Lung (tissue), 12 donors: ENCODE measurements around the gene EPN2. TPM values are rescaled to one million over a fixed set of nuclear protein-coding genes. Genes with fewer than 3 reads are reported as not detected.
A peak's percentile ranks its signal among the peaks of the same experiment; 100 is the strongest.

ENCODE experiments used
- ATAC-seq: fragments of 200-7000 bp; cut with Tn5 transposase; one replicate; pipeline ENCODE4 v1.9.1; 2020; ENCODE audit warnings: moderate number of reproducible peaks; ENCODE audit not compliant: insufficient read depth, low FRiP score
- DNase-seq, 3 donors: peaks; one replicate each; pipeline ENCODE4 v3.0.0-alpha.2; 2013 to 2017
- H3K27ac ChIP-seq, 2 donors: one replicate each; pipeline ENCODE4 v1.5.1; 2013; ENCODE audit warnings: mild to moderate bottlenecking in 2 of 2, moderate library complexity in 2 of 2, control low read depth in 1 of 2, inconsistent platforms in 1 of 2, low read depth in 1 of 2, low read length in 1 of 2
- H3K27me3 ChIP-seq, 3 donors: one replicate each; pipeline ENCODE4 v1.5.1; 2013; ENCODE audit warnings: low read length in 2 of 3; ENCODE audit not compliant: control insufficient read depth in 3 of 3, insufficient read depth in 3 of 3
- H3K36me3 ChIP-seq, 4 donors: one replicate each; pipeline ENCODE4 v1.5.1; 2013; ENCODE audit warnings: low read length in 4 of 4, mild to moderate bottlenecking in 1 of 4, moderate library complexity in 1 of 4; ENCODE audit not compliant: control insufficient read depth in 4 of 4, insufficient read depth in 4 of 4
- H3K4me1 ChIP-seq, 5 donors: one replicate each; pipeline ENCODE4 v1.5.1; 2013; ENCODE audit warnings: low read length in 5 of 5, mild to moderate bottlenecking in 2 of 5, moderate library complexity in 1 of 5; ENCODE audit not compliant: control insufficient read depth in 5 of 5, insufficient read depth in 5 of 5
- H3K4me3 ChIP-seq: one replicate; pipeline ENCODE4 v1.5.1; 2013; ENCODE audit warnings: mild to moderate bottlenecking, control low read depth, moderate library complexity
- H3K9ac ChIP-seq, 2 donors: one replicate each; pipeline ENCODE4 v1.5.1; 2013; ENCODE audit warnings: low read length in 2 of 2, control low read depth in 1 of 2; ENCODE audit not compliant: insufficient read depth in 1 of 2
- H3K9me3 ChIP-seq, 4 donors: one replicate each; pipeline ENCODE4 v1.5.1; 2013; ENCODE audit warnings: low read length in 3 of 4, mild to moderate bottlenecking in 1 of 4, moderate library complexity in 1 of 4; ENCODE audit not compliant: control insufficient read depth in 4 of 4, insufficient read depth in 3 of 4
- WGBS, 2 donors: extraction: QIAGEN DNeasy Blood & Tissue Kit; methylation state at CpG; one replicate each; pipeline ENCODE4 v1.1.7; 2013; 5-methylcytosine and 5-hydroxymethylcytosine counted together
- polyA plus RNA-seq, 2 donors: library from polyadenylated mRNA; stranded (reverse); fragments of 200-250 nt; gene quantifications; one replicate each; pipeline ENCODE4 v1.2.1, GENCODE V29; 2013
- total RNA-seq, 2 donors: library from RNA; depleted of rRNA in 1 of 2; stranded (reverse); fragments of >200 nt in 1 of 2; gene quantifications; one replicate each; pipeline ENCODE4 v1.2.1, GENCODE V29; 2014 to 2021
- TF ChIP-seq, protein P1 (sequence below): IDR thresholded peaks from 2 replicates; pipeline ENCODE4 v1.5.1; 2012; ENCODE audit warnings: mild to moderate bottlenecking; ENCODE audit errors: control extremely low read depth, extremely low read depth
- donor health status: control.
- donor health status: control.
- donor health status: Bipolar disorder and iron deficiency.
- donor health status: healthy.
- donor health status: DM: yes; HTN: yes; CAD: no.

The EPN2 gene
- total and polyA plus RNA-seq, 4 donors = 16.7 to 73.7 (median 37.4) TPM

DNA sequence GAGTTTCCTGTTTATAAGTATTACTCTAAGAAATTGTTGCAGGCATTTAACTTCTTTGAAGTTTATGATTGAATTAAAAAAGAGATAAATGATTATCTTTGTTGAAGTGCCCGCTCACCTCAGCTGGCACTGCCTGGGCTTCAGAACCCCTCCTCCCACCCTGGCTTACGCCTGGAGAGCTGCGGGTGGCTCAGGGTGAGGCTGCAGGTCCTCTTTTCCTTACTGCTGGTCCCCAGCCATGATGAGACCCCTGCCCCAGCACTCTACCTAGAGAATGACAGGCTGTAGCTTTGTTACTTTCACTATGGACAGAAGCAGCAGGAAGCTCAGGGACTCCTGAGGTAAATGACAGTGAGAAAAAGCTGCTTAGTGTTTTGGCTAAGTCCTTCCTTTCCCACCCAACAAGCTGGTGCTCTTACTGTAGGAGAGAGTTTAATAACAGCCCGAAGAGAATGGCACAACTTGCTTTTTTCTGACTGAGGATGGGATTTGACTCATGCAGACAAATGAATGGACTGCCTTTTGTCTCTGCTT is 62.1 kb downstream of the EPN2 start:
- peak overlapping the region in 1 of 2 donors; percentile 46 for H3K27ac ChIP-seq
- H3K27me3 ChIP-seq = no peaks in the 10 kb centered on the region
- WGBS, 2 donors = 67 to 75% methylated on average over 4 of the region's 4 CpGs
- ATAC-seq = no peak
- H3K4me3 ChIP-seq = no peak overlapping the region
- TF ChIP-seq, protein P1, sequence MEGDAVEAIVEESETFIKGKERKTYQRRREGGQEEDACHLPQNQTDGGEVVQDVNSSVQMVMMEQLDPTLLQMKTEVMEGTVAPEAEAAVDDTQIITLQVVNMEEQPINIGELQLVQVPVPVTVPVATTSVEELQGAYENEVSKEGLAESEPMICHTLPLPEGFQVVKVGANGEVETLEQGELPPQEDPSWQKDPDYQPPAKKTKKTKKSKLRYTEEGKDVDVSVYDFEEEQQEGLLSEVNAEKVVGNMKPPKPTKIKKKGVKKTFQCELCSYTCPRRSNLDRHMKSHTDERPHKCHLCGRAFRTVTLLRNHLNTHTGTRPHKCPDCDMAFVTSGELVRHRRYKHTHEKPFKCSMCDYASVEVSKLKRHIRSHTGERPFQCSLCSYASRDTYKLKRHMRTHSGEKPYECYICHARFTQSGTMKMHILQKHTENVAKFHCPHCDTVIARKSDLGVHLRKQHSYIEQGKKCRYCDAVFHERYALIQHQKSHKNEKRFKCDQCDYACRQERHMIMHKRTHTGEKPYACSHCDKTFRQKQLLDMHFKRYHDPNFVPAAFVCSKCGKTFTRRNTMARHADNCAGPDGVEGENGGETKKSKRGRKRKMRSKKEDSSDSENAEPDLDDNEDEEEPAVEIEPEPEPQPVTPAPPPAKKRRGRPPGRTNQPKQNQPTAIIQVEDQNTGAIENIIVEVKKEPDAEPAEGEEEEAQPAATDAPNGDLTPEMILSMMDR = no peak
- H3K9ac ChIP-seq = no peak overlapping the region
- H3K4me1 ChIP-seq = peaks cover 0 to 28% (median 12%) of the 10 kb centered on the region in 5 donors
- no peak for DNase-seq
- H3K36me3 ChIP-seq = peaks cover 0 to 9% (median 2%) of the 10 kb centered on the region in 4 donors
- H3K9me3 ChIP-seq = no peaks in the 10 kb centered on the region

DNA sequence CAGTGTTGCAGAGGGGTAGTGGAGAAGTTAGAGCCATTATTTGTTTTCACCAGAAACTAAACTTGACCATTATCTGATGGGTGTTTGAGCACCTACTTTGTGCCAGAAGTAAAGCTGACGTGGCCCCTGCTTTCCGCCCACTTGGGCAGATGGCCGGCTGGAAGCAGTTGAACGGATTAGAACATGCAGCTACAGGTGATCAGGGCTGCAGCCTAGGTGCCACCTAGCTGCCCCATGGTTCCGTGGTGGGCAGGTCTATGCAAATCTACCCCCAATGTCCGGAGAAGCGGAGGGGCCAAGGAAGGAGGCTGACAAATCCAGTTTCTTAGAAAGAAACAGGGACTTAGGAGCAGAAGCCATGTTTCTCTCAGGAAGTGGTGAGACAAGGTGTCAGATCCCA is 62.7 kb downstream of the EPN2 start:
- Histone ChIP-seq H3K27ac (no peak overlapping the region), H3K36me3 (peaks cover 0 to 9% (median 3%) of the 10 kb centered on the region in 4 donors), H3K4me1 (peaks cover 0 to 34% (median 11%) of the 10 kb centered on the region in 5 donors), H3K27me3 (no peaks in the 10 kb centered on the region), H3K9me3 (no peaks in the 10 kb centered on the region), H3K9ac (no peak overlapping the region), H3K4me3 (no peak overlapping the region)
- 93 to 97% methylated on average over 7 of the region's 7 CpGs for WGBS, 2 donors
- DNase-seq (no peak), ATAC-seq (no peak)
- TF ChIP-seq, protein P1 = no peak

DNA sequence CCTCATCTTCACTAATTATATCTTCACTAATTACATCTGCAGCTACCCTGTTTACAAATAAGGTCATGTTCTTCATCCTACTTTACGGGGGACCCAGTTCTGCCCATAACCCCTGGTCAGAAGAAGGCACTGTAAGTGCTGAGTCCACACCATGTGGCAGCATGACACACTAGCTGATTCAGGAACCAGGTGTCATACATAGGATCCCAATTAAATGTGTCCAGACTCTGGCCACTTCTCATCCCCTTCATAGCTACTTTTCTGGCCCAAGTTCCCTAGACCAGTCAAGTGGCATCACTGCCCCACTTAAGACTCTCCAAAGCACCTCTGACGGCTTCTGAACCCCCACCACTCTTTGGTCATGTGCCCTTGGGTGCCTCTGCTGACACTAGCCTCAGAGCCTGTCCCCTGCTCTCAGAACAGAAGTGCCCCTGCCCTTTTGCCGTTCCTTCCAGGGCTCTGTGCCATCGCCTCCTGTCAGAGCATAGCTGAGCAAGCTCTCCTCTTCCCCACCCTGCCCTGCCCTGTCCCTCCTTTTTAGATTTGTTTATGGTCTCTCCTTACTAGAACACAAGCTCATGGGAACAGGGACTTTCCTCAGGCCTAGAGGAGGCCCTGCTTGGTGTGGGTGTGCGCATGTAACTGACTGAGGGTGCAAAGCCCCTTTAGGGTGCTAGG is 64.2 kb downstream of the EPN2 start:
- Histone ChIP-seq H3K27ac (peak overlapping the region in 1 of 2 donors; percentile 57), H3K36me3 (peaks cover 0 to 9% (median 3%) of the 10 kb centered on the region in 4 donors), H3K9ac (no peak overlapping the region), H3K4me1 (peaks cover 0 to 42% (median 7%) of the 10 kb centered on the region in 5 donors), H3K9me3 (no peaks in the 10 kb centered on the region), H3K4me3 (no peak overlapping the region), H3K27me3 (no peaks in the 10 kb centered on the region)
- DNase-seq (no peak), ATAC-seq (peak; percentile 48)
- WGBS, 2 donors = 67 to 78% methylated on average over 5 of the region's 5 CpGs
- TF ChIP-seq, protein P1 = no peak
